NCI-H2171 (cell line): ENCODE measurements around the gene RNASET2.
"Not testable (repeated sequence)": the region's sequence is repeated elsewhere in the genome, so short reads cannot be mapped to it uniquely, and the experiment has no call there.

Experiments
- DNase-seq: peaks from one replicate; lab custom pipeline; 2025; lab: John Stamatoyannopoulos, UW

The RNASET2 gene

GRCh38 chr6:166969390-166970002 is 13.1 kb upstream of the RNASET2 start:
- DNase-seq = no peak

- DNase-seq = no peak
Observed at GRCh38 chr6:166966268-166966667, 9.9 kb upstream of the RNASET2 start.

GRCh38 chr6:166960609-166960978 is 4.2 kb upstream of the RNASET2 start:
- no peak for DNase-seq

- DNase-seq = no peak
Observed at GRCh38 chr6:166959911-166960608, 3.7 kb upstream of the RNASET2 start.

GRCh38 chr6:166958926-166959861 is 2.8 kb upstream of the RNASET2 start:
- DNase-seq = no peak

- DNase-seq = no peak
Observed at GRCh38 chr6:166957805-166958076, 1.4 kb upstream of the RNASET2 start.

- no peak for DNase-seq
Observed at GRCh38 chr6:166957087-166957804, 896 bp upstream of the RNASET2 start.

- DNase-seq = peak; percentile 60
Observed at GRCh38 chr6:166955865-166956443, 396 bp downstream of the RNASET2 start.

GRCh38 chr6:166955121-166955864 is 1.1 kb downstream of the RNASET2 start:
- no peak for DNase-seq

- DNase-seq = no peak
Observed at GRCh38 chr6:166954118-166954713, 2.1 kb downstream of the RNASET2 start.

GRCh38 chr6:166952567-166953486 is 3.5 kb downstream of the RNASET2 start:
- no peak for DNase-seq

- DNase-seq = no peak
Observed at GRCh38 chr6:166952121-166952520, 4.2 kb downstream of the RNASET2 start.

- DNase-seq = no peak
Observed at GRCh38 chr6:166951670-166952060, 4.7 kb downstream of the RNASET2 start.

- DNase-seq = peak; percentile 12
Observed at GRCh38 chr6:166950892-166951669, 5.3 kb downstream of the RNASET2 start.

- no peak for DNase-seq
Observed at GRCh38 chr6:166950443-166950821, 5.9 kb downstream of the RNASET2 start.

- no peak for DNase-seq
Observed at GRCh38 chr6:166949528-166950442, 6.6 kb downstream of the RNASET2 start.

GRCh38 chr6:166948724-166949123 is 7.6 kb downstream of the RNASET2 start:
- DNase-seq = not testable (repeated sequence)

- no peak for DNase-seq
Observed at GRCh38 chr6:166947251-166947650, 9.1 kb downstream of the RNASET2 start.
